LNCaP clone FGC (cell line): ENCODE data around the gene ATP2B1.

ENCODE experiments used
- DNase-seq: peaks from one replicate; pipeline ENCODE4 v3.0.0-alpha.2; 2011; ENCODE audit warnings: low read depth
- H3K4me3 ChIP-seq: 2 replicates; pipeline ENCODE4 v1.5.1; 2011; ENCODE audit warnings: mild to moderate bottlenecking, low read depth, low read length, control low read depth
- TF ChIP-seq, protein P1 (sequence below): IDR thresholded peaks from 2 replicates; pipeline ENCODE4 v1.5.1; 2012; ENCODE audit warnings: mild to moderate bottlenecking; ENCODE audit not compliant: control insufficient read depth, insufficient read depth; ENCODE audit errors: extremely low read depth

Gene ATP2B1

DNA sequence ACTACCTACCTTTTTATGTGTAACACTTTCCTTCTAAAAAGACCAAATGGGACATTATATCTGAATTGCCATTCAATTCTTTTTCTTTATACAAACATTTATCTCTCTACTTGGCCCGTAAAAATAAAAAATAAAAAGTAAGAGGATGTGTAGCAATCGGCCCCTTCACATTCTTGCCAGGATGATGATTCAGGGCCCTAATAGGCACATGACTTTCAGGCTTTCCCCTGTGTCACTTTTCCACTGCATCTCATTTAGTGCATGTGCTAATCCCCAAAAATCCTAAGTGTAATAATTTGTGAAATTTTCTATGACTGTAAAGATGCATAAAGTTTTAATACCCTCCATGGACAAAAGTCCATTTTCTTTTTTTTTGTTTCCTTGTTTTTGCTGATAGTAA, 23.0 kb upstream of the ATP2B1 start:
- no peak overlapping the region for H3K4me3 ChIP-seq
- no peak for DNase-seq
- TF ChIP-seq, protein P1, sequence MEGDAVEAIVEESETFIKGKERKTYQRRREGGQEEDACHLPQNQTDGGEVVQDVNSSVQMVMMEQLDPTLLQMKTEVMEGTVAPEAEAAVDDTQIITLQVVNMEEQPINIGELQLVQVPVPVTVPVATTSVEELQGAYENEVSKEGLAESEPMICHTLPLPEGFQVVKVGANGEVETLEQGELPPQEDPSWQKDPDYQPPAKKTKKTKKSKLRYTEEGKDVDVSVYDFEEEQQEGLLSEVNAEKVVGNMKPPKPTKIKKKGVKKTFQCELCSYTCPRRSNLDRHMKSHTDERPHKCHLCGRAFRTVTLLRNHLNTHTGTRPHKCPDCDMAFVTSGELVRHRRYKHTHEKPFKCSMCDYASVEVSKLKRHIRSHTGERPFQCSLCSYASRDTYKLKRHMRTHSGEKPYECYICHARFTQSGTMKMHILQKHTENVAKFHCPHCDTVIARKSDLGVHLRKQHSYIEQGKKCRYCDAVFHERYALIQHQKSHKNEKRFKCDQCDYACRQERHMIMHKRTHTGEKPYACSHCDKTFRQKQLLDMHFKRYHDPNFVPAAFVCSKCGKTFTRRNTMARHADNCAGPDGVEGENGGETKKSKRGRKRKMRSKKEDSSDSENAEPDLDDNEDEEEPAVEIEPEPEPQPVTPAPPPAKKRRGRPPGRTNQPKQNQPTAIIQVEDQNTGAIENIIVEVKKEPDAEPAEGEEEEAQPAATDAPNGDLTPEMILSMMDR, result no peak

DNA sequence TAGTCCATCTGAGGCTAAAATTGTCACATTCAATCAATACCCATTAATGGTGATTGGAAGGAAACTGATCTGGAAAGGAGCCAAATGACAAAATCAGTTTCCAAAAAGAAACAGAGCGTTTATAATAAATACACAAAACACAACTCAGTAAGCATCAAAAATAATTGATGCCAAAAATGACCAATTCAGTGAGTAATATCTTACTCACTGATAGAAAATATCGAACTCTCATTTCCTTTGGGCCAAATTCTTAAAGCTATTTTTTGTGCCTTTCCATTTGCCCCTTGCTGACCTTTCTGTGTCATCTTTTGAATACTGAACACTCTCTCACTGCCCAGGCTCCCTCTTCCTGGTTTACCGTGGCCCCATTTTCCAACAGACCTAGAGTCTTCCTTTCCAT, 22.5 kb upstream of the ATP2B1 start:
- no peak overlapping the region for H3K4me3 ChIP-seq
- TF ChIP-seq, protein P1, result no peak
- no peak for DNase-seq

DNA sequence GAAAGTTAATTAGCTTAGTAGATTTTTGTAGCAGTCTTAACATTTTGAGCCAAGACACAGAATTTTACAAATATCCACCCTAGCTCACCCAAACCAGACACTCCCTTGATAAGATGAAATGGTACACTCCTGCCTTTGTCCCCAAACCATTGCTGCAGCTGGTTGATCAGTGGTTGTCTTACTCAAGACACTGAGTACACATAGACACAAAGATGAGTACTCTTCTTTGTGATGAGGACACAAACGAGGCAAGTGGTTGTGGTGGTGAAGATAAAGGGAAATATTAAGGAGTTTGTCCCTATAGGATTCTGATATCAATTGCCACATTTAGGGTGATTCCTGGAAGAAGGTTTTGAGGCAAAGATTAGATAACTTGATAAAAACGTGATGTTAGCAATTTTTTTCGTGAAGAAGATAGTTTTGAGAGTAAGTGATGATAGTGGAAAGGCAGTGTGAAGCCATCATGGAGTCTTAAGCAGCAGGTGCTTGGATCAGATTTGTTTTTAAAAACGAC, 21.4 kb upstream of the ATP2B1 start:
- H3K4me3 ChIP-seq, result no peak overlapping the region
- no peak for DNase-seq
- TF ChIP-seq, protein P1, result no peak

DNA sequence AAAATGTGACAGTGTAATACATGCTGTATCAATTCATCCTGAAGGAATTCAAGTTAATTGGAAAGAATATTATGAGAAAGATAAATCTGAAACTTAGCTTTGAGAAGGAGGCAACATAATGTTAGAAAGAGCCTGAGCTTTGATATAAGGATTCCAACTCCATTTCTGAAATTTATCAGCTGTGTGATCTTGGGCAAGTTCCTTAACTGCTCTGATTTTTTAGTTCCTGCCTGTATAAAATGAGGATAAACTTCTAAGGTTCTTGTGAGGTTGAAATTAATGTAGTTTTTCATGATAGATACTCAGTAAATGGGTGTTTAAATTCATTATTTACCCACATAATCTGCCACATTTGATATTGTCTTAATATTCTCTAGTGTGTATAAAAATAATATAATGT, 14.6 kb upstream of the ATP2B1 start:
- TF ChIP-seq, protein P1, result no peak
- DNase-seq, result no peak

DNA sequence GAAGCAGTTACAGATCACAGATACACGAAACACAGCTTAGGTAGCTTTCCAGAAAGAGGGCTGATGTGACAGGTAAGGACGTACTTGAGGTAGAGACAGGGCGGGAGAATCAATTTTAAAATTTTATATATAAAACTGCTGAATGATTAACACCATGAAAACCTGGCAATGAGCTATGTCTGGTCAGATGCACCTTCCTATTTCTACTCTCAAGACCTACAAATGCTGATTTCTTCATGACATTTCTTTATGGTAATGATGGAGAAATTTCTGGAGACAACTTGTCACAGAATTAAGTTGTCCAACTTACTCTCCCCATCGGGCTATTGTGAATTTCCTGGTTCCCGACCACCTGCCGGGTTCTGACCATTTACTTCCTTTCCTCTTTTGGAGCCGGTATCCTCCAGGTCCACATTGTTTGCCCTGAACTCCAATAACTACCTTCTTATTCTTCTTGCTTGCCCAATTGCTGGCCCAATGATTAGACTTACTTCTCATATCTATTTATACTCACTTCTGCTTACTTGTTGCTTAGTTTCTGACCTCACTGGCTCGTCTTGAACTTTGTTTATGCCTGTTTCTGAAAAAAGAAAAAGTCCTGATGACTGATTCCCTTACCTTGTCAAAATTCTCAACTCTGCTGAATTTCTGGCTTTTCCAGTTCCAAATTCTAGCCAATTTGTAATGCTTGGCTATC, 12.8 kb upstream of the ATP2B1 start:
- H3K4me3 ChIP-seq, result no peak overlapping the region
- no peak for DNase-seq
- TF ChIP-seq, protein P1, result no peak

More for the DNA sequence above, 14.6 kb upstream of the ATP2B1 start:
- H3K4me3 ChIP-seq, result no peak overlapping the region

DNA sequence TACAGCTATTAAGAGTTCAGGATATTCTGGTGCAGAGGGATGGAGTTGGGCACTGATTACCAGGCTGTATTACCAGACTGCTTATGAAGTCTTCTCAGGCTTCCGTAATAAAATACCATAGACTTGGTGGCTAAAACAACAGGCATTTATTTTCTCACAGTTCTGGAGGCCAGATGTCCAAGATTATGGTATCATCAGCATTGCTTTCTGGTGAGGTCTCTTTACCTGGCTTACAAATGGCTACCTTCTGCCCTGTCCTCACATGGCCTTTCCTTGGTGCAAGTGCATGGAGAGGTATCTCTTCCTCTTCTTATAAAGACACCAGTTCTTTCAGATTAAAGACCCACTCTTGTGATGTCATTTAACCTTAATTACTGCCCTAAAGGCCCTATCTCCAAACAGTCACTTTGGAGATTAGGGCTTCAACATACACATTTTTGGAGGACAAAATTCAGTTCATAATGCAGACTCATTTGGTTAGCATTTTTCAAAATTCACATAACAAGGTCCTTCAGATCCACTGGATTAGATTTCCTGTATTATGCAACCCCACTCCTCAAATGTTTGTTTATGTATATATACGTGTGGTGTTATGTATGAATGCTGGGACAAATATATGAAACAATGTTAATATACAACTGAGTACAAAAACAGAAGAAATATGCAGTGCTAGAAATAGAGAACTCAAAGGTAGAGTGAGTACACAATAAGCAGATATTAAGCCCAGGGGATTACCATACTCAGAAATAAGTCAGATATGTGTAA, 9.3 kb upstream of the ATP2B1 start:
- no peak overlapping the region for H3K4me3 ChIP-seq
- TF ChIP-seq, protein P1, result no peak
- DNase-seq, result no peak
